ENCODE measurements around the gene RNF40.

- no peak for TF ChIP-seq POLR2A (IDR thresholded peaks at IDR 0.05)
- no peak for TF ChIP-seq CTCF (IDR thresholded peaks at IDR 0.05)
Measured at GRCh38 chr16:30761427-30761927, 645 bp upstream of the RNF40 start.
